NCI-H2227 (cell line): ENCODE data around the gene CALB2.
A peak's percentile ranks its signal among the peaks of the same experiment; 100 is the strongest.
"Not testable (repeated sequence)": the region's sequence is repeated elsewhere in the genome, so short reads cannot be mapped to it uniquely, and the experiment has no call there.

Experiments used
- DNase-seq: peaks from one replicate; lab custom pipeline; 2025; ENCODE audit not compliant: unreplicated experiment; lab: John Stamatoyannopoulos, UW

CALB2 gene

GRCh38 chr16:71352466-71352865 is 6.1 kb upstream of the CALB2 start:
- DNase-seq = no peak

DNA sequence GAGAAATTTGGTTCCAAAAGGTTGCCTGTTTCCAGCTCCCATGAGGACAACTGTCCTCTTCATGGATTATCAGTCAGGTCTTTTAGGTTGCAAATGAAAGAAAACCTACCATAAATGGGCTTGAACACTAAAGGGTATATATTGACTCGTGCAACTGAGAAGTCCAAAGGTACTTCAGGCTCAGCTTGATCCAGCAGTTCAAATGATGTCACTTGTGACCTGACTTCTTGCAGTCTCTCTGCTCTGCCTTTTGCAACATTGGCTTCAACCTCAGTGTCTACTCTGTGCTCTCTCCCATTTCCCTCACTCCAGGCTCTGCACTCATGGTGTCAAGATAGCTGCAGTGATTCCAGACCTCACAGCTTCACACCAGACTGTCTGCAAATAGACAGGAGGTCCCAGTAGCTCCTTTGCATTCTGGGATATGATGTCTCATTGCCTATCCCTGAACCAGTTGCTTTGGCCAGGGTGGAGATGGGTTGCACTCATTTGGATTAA is 5.5 kb upstream of the CALB2 start:
- DNase-seq = no peak

DNA sequence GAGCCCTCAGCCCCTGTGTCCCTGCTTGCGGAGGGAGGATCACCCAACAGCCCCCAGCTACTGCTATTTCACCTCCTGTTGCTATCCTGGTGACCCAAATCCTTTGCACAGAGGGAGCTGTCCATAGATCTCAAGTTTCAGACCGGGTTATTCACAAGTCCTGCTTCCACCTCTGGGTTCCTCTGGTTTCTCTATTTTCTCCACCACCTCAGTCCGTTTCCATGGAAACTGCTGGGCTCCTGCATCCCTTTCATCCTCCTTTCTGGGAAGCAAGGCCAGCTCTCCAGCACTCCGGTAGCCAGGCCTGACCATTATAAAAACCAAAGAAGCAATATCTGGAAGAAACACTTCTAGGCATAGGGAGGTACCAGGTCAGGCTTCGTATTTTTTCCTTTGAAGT is 4.8 kb upstream of the CALB2 start:
- peak; percentile 31 for DNase-seq

- DNase-seq = no peak
Measured at GRCh38 chr16:71354156-71354555, 4.4 kb upstream of the CALB2 start.

DNA sequence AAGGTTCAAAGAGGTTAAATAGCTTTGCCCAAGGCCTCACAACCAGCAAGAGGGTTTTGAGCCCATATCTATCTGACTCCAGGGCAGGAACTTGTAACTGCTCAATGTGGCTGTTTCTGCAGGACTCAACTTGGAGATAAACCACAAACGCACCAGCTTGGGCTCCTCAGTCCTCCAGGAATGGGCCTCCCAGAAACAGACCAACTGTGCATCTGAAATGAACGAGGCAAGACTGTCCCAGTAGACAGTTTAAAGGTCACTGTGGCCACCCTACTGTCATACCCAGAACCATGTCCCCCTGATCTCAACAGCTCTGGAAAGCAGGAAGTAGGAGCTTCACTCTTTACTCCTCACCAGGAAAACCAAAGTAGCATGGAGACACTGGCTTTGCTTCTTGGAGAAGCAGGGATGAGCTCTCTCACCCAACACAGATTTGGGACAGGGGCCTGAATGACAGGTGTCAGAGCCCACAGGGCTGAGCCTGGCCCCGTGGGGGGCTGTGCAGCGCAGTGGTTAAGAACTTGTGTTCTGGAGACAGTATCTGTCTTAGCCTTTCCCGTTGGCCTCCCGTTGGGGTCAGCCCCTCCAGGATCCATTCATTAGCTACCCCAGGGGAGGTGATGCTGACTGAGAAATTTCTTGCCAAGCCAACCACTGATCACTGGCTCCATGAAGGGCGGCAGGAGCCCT is 2.3 kb upstream of the CALB2 start:
- DNase-seq = no peak

DNA sequence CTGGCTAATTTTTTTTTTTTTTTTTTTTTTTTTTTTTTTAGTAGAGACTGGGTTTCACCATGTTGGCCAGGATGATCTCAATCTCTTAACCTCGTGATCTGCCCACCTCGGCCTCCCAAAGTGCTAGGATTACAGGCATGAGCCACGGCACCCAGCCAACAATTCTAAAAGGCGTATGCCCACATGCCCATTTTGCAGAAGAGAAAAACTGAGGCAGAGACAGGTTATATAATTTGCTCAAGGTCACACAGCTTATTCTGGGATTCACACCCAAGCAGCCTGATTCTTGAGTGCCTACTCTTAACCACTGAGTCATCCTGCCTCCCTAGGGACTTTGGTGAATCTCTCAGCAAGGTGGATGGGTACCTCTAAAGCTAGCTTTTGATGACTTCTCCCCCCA is 1.6 kb upstream of the CALB2 start:
- DNase-seq = not testable (repeated sequence)

DNA sequence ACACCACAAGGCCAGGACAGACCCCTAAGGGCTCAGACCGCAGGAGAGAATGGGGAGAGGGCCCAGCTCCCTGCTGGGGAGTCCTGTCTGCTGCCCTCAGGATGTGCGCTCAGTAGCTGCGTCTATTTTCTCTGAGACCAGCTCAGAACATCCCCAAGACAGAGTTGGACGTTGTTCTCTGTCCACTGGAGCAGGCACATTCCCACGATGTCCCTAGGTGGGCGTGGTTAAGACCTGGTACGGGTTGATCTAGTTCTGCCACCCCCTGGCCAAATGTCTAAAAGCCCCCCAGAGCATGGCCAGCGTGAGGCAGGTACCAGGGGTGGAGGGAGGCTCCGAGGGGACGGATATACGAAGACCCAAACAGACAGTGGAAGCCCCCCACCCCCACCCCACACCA is 842 bp upstream of the CALB2 start:
- DNase-seq = peak; percentile 25

- DNase-seq = no peak
Measured at GRCh38 chr16:71359431-71359830, 908 bp downstream of the CALB2 start.

GRCh38 chr16:71360378-71360777 is 1.9 kb downstream of the CALB2 start:
- no peak for DNase-seq

GRCh38 chr16:71364133-71364681 is 5.7 kb downstream of the CALB2 start:
- DNase-seq = no peak

DNA sequence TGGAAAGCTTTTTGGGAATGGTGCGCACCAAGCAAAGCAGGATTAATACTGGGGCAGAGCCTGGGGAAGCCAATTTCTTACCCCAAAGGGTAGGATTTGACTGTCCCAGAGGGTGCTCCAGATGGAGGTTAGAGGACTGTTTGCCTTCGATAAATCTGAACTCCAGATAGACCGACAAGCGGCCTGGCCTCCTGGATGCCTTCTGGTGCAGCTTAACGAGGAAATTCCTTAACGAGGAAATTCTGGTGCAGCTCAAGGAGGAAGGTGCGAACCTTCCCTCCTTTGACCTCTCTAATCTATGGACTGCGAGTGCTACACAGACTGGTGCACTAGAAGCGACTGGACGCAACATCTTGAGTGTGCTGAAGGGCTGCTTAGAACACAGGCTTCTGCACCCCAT is 6.5 kb downstream of the CALB2 start:
- no peak for DNase-seq

DNA sequence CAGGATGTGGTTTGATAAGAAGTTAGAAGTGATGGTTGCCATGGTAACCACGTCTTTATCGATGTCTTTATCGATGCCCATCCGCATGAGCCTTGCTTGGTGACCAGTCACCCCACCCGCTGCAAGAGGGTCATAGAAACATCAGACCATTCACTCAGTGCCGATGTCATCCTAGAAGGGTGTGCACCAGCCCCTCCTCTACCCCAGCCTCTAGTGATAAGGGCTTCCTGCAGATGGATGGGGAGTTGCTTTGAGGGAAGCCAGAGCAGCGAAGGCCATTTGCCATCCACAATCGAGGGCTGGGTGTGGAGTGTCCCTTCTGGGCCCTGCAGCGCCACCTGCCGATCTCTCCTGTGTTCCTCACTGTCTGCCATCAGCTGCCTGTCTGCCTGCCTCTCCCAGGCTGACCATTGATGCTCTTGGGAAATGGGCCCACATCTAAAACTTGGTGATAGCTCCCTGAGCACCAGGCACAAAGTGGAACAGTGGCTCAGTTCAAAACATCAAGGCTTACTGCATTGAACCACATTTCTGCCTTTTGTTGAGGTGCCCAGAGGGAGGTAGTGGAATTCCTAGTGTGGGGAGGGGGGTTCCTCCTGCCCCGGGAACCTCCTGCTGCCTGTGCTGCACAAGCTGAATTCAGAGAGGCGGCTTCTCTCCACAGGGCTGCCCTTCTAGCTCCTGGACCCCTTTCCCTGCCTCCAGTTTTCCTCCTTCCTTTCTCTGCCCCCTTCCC is 8.9 kb downstream of the CALB2 start:
- peak; percentile 74 for DNase-seq

- peak; percentile 1 for DNase-seq
Measured at GRCh38 chr16:71368958-71369357, 10.4 kb downstream of the CALB2 start.

- DNase-seq = no peak
Measured at GRCh38 chr16:71369494-71369893, 11.0 kb downstream of the CALB2 start.

DNA sequence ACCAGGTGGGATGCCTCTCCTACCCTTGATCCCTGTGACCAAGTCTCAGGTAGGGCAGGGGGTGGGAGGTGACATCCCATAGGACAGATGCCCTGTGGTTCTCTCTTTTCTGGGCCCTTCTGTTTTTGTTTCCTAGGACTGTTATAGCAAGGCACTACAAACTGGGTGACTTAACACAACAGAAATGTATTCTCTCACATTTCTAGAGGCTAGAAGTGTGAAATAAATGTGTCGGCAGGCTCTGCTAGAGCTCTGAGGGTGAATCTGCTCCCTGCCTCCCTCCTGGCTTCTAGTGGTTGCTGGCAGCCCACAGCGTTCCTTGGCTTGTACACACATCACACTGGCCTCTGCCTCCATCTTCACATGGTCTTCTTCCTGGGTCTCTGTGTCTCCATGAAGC is 12.7 kb downstream of the CALB2 start:
- no peak for DNase-seq

DNA sequence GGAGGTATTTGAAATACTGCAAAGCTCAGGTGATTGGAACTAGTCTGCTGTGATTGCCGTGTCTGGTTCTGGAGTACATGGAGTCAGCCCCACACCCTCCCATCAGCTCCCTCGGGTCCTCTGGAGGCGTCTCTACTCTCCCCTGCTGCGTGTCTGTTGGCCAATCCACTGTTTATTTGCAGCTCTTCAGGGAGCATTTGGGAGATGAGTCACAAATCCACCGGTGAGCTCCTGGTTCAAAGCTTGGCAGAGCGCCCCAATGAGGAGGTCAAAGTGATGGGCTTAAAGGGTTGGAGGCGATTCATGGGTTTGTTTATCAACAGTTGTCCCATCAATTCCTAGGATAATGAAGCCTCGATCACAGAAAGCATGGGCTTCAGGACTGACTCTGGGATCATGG is 14.6 kb downstream of the CALB2 start:
- DNase-seq = no peak

- DNase-seq = no peak
Measured at GRCh38 chr16:71376465-71377157, 18.1 kb downstream of the CALB2 start.

DNA sequence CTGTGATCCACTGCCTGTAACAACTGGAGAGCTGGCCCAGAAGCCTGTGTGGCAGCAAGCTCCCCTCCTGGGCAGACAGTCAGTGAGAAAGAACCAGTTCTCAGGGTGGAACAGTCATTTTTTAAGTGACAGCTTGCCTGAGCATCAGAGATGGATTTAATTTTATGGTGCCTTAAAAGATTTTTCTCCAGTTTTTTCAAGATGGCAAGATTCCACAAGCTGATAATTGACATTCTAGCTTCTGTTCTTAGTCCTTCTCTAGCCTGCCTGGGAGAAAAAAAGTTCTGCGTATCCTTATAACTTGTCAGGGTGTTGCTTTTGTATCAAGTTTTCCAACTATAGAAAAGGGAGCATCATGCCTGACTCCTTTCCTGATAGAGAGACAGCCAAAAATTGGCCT is 21.2 kb downstream of the CALB2 start:
- DNase-seq = no peak

DNA sequence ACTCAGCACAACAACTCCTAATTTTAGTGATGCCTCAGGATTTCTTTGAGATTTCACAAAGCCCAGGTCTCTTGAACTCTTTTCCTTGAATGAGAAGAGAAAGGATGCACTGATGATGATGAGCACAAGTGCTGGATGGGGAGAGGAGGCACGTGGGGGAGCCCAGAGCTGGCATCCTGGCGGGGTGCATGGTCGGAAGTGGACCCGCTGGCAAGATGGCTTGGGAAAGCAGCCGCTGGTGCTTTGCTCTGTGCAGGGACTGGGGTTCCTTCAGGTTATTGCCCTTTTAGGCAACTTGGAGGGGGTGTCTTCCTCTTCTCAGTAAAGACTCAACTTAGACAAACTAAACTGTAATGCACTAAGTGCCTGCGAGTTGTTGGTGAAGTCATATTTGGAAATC is 22.3 kb downstream of the CALB2 start:
- DNase-seq = no peak

GRCh38 chr16:71383054-71383773 is 24.7 kb downstream of the CALB2 start:
- no peak for DNase-seq
